ENCODE measurements around the gene SLC25A42.

Gene SLC25A42

DNA sequence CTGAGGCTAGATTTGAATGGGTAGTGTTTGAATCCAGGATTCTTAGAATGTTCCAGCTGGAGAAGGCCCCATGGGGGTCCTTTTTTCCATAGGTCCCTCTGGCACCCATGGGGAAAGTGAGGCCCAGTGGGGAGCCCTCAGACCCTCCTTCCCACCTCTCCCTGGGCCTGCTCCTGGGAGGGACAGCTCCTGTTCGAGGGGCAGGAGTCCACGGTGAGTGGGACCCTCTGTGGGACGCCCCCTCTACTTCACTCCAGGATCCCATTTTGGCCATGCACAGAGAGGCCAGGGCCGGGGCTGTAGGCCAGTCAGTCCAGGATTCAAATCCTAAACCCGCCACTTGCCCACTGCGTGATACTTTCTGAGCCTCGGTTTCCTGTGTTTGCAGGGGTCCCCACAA is 98.7 kb downstream of the SLC25A42 start:
- Histone ChIP-seq H3K36me3 (ENCODE audit: low read depth) (no peaks in the 10 kb centered on the region), H3K27me3 (ENCODE audit: insufficient read depth, poor library complexity, severe bottlenecking) (no peaks in the 10 kb centered on the region), H3K9me3 (ENCODE audit: severe bottlenecking) (no peaks in the 10 kb centered on the region), H3K27ac (ENCODE audit: poor library complexity, severe bottlenecking) (no peak overlapping the region), H3K4me1 (ENCODE audit: insufficient read depth, poor library complexity, severe bottlenecking) (no peaks in the 10 kb centered on the region), H3K4me3 (ENCODE audit: severe bottlenecking) (no peak overlapping the region)
- TF ChIP-seq, protein P1, sequence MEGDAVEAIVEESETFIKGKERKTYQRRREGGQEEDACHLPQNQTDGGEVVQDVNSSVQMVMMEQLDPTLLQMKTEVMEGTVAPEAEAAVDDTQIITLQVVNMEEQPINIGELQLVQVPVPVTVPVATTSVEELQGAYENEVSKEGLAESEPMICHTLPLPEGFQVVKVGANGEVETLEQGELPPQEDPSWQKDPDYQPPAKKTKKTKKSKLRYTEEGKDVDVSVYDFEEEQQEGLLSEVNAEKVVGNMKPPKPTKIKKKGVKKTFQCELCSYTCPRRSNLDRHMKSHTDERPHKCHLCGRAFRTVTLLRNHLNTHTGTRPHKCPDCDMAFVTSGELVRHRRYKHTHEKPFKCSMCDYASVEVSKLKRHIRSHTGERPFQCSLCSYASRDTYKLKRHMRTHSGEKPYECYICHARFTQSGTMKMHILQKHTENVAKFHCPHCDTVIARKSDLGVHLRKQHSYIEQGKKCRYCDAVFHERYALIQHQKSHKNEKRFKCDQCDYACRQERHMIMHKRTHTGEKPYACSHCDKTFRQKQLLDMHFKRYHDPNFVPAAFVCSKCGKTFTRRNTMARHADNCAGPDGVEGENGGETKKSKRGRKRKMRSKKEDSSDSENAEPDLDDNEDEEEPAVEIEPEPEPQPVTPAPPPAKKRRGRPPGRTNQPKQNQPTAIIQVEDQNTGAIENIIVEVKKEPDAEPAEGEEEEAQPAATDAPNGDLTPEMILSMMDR (IDR thresholded peaks at IDR 0.05; ENCODE audit: poor library complexity, severe bottlenecking): no peak
- ATAC-seq (ENCODE audit: low read depth): no peak
- no peak for DNase-seq (ENCODE audit: low spot score)

Data from RWPE2 (cell line).